Loucy (cell line): ENCODE data around the gene MAPK7.

Experiments
- CTCF ChIP-seq: fragments of 200-600 bp; sonication (generic); conservative IDR thresholded peaks from 2 replicates; pipeline ENCODE4 v1.5.1; 2014; ENCODE audit warnings: mild to moderate bottlenecking, antibody characterized with exemption, low read length
- EZH2phosphoT487 ChIP-seq: fragments of 200-600 bp; IDR thresholded peaks from 2 replicates; pipeline ENCODE4 v1.6.1; 2018; ENCODE audit warnings: antibody characterized with exemption, mild to moderate bottlenecking, moderate library complexity, borderline replicate concordance

- TF ChIP-seq CTCF (no peak), EZH2phosphoT487 (no peak)
Observed at GRCh38 chr17:19363460-19364035, 14.8 kb upstream of the MAPK7 start.
